ENCODE results near the gene LRP4. TPM values are rescaled to one million over a fixed set of nuclear protein-coding genes. Genes with fewer than 3 reads are reported as not detected.

LRP4 gene, protein sequence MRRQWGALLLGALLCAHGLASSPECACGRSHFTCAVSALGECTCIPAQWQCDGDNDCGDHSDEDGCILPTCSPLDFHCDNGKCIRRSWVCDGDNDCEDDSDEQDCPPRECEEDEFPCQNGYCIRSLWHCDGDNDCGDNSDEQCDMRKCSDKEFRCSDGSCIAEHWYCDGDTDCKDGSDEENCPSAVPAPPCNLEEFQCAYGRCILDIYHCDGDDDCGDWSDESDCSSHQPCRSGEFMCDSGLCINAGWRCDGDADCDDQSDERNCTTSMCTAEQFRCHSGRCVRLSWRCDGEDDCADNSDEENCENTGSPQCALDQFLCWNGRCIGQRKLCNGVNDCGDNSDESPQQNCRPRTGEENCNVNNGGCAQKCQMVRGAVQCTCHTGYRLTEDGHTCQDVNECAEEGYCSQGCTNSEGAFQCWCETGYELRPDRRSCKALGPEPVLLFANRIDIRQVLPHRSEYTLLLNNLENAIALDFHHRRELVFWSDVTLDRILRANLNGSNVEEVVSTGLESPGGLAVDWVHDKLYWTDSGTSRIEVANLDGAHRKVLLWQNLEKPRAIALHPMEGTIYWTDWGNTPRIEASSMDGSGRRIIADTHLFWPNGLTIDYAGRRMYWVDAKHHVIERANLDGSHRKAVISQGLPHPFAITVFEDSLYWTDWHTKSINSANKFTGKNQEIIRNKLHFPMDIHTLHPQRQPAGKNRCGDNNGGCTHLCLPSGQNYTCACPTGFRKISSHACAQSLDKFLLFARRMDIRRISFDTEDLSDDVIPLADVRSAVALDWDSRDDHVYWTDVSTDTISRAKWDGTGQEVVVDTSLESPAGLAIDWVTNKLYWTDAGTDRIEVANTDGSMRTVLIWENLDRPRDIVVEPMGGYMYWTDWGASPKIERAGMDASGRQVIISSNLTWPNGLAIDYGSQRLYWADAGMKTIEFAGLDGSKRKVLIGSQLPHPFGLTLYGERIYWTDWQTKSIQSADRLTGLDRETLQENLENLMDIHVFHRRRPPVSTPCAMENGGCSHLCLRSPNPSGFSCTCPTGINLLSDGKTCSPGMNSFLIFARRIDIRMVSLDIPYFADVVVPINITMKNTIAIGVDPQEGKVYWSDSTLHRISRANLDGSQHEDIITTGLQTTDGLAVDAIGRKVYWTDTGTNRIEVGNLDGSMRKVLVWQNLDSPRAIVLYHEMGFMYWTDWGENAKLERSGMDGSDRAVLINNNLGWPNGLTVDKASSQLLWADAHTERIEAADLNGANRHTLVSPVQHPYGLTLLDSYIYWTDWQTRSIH (N-terminal part only)
- not detected in 2 replicates for total RNA-seq

DNA sequence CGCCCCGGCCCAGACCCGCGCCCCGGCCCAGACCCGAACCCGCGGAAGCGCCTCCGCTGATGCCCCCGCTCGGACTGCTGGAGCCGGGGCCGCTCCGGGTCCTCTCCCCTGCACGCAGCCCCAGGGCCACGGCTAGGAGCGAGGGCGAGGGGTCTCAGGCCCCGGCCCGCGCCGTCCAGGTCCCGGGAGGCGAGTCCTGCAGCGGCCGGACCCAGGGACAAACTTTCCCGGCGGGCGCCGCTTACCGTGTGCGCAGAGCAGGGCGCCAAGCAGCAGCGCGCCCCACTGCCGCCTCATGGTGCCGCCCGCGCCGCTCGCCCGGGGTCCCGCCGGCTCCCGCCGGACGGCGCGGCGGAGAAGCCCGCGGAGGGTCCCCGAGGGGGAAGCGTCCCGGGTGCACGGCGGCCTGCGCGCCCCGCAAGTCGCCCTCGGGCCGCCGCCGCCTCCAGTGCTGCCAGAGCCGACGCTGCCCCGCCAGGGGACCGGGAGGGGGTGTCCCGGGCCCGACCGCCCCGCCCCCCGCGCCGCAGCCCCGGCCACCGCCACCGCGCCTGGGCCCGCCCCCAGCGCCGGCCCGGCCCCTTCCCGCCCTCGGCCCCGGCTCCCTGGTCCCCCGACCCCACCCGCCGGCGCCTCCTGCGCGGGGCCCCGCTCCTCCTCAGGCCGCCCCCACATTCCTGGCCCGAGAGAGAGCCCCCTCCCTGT is at the start of gene LRP4:
TSS of gene LRP4 (minus strand) at position 468 of the 705 bp plus-strand sequence. CDS start at position 297, 171 bp downstream.
- intact Hi-C loops (cut with micrococcal nuclease): no loop called here

DNA sequence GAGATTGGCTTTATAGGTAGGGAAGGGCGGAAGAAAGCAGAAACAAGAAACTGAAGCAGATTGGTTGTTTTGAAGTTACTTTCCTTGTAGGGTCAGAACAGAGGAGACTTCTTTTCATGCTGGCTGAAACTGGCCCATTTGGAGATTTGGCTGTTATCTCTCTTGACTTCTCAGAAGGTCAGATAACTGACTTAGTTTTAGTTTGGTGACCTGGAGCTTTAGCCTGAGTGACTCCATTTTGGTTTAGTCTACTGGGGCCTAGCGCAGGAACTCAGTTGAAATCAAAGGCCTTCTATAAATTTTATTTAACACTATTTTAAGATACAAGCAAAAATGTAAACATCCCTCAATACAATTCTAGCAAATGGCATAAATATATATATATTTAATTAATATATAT is 49.6 kb upstream of the LRP4 start:
- intact Hi-C loops (cut with micrococcal nuclease): loop anchor here (10.0 kb wide), 1 partner anchor 63 kb away; no protein-coding TSS in a partner anchor

- intact Hi-C loops (cut with micrococcal nuclease): loop anchor here (10.0 kb wide), 1 partner anchor 62 kb away; no protein-coding TSS in a partner anchor
Measured at GRCh38 chr11:46966773-46967172, 48.4 kb upstream of the LRP4 start.

DNA sequence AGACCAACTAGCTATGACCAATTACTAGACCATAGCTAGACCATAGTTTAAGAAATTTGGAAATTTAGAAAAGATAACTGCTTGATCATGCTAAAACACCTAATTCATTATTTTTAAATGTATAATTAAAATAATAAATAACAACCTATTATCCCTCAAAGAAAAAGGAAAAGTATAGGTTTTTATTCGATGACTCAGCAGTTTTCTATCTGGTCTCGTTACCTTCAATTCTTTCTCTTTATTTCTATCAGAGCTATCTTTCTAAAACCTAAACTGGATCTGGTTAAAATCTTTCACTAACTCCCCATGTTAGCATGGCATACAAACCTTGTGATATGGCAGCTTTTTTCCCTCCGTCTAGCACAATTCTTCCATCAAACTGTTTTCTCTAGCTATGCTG is 45.5 kb upstream of the LRP4 start:
- intact Hi-C loops (cut with micrococcal nuclease): loop anchor here (10.0 kb wide), 1 partner anchor 59 kb away; no protein-coding TSS in a partner anchor

DNA sequence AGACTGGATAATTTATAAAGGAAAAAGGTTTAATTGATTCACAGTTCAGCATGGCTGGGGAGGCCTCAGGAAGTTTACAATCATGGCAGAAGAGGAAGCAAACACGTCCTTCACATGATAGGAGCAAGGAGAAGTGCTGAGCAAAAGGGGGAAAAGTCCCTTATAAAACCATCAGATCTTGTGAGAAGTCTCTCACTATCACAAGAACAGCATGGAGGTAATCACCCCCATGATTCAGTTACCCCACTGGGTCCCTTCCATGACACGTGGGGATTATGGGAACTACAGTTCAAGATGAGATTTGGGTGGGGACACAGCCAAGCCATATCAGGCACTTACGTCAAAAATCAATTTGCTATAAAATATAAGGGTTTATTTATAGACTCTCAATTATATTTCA is 43.5 kb upstream of the LRP4 start:
- intact Hi-C loops (cut with micrococcal nuclease): loop anchor here (10.0 kb wide), 1 partner anchor 57 kb away; no protein-coding TSS in a partner anchor

DNA sequence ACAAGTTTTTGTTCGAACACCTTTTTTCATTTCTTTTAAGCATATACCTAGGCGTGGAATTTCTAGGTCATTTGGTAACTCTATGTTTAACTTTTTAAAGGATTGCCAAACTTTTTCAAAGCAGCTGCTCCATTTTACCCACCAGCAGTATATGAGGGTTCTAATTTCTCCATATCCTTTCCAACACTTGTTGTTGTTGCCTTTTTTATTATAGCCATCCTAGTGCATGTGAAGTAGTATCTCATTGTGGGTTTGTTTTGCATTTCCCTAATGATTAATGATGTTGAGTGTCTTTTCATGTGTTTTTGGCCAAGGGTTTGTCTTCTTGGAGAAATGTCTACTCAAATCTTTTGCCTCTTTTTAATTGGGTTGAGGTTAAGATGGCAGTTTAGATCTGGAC is 42.7 kb upstream of the LRP4 start:
- intact Hi-C loops (cut with micrococcal nuclease): loop anchor here (10.0 kb wide), 1 partner anchor 56 kb away; no protein-coding TSS in a partner anchor

DNA sequence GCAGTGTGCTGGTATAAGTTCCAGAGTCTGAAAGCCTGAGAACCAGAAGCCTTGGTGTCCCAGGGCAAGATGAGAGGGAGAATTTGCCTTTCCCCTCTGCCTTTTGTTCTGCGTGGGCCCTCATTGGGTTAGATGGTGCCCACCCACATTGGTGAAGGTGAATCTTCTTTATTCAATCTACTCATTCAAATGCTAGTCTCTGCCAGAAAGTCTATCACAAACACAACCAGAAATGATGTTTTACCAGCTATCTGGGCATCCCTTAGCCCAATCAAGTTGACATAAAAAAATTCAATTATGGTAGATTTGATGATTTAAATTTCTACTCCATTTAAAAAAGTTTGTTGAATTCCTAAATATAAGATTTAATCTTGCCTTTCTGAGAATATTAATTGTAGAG is 40.4 kb upstream of the LRP4 start:
- intact Hi-C loops (cut with micrococcal nuclease): no loop called here

- intact Hi-C loops (cut with micrococcal nuclease): no loop called here
Measured at GRCh38 chr11:46953093-46953492, 34.7 kb upstream of the LRP4 start.

DNA sequence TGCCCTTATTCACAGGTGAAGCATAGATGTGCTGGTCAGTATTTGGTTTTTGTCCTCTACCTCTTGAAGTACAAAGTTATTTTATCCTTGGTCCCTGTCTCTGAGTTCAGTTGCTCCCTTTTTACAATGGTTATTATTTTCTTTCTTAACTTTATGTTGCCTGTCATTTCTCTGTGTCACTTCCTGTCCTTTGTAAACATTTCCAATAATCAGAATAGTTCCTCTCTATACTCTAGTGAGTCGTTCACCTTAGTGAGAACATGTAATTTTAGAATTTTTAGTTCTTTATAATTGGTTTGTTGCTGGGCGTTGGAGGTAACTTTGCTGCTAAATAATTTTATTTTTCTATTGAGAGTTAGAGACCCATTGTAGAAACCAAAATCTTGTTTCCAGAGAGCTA is 34.2 kb upstream of the LRP4 start:
- intact Hi-C loops (cut with micrococcal nuclease): no loop called here

GRCh38 chr11:46951864-46952263 is 33.5 kb upstream of the LRP4 start:
- intact Hi-C loops (cut with micrococcal nuclease): no loop called here

- intact Hi-C loops (cut with micrococcal nuclease): no loop called here
Measured at GRCh38 chr11:46949297-46949696, 30.9 kb upstream of the LRP4 start.

DNA sequence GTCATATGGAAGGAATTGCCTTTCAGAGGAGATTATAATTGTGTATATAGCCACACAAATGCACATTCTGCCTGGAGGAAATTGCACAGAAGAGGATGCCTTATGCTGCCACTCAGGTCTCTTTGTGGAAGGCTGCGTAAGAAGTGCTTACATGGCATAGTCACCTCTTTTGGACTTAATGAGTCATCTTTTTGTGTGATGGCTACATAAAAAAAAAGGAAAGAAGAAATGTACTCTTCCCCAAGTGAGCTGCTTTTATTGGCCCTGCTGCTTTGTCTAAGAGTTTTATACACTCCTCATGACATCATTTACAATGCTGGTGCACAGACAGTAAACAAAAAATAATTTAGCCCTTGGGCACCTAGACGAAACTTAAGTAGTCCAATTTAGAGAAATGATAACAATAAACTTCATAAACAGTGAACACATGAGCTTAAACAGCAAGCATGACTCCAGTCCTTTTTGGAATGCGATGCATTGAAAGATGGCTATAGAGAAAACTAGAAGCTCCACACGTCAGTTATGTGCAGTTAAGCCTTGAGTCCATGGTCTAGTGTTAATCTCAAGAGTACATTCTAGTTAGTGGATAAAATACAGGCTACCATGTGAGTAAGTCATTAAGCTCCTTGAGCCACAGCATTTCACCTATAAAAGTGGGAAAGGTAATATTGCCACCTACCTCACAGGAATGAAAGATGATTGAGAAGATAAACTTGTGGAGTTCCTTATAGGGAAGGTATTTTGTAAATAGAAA is 30.2 kb upstream of the LRP4 start:
- intact Hi-C loops (cut with micrococcal nuclease): no loop called here

DNA sequence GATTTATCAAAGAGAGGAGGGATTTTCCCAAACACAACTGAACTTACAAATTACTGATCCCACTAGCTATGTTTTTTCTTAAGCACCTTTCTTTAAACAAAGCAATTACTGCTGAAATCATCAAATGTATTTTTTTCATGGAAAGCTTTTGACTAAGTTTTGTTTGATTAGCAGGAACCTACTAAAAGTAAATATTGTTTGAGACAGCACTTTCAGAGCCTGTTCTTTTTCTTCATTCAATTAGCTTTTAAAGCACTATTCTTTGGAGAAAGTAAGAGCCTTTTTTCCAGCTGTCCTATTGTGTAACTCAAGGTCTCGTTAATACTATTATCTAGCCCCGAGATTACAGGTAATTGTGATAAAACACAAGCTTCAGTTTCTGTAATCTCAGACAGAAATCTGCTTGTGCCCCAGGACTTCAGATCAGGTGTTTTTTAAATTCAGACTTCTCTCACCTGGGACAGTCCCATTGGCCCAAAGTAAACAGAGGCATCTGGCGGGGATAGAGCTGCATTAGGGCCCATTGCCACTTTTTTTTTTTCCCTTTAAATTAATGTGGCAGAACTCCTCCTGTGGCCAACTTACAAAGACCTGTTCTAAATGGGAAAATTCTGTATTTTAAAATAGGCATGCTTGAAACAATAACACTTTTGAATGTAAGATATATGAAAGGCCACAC is 29.2 kb upstream of the LRP4 start:
- intact Hi-C loops (cut with micrococcal nuclease): no loop called here

GRCh38 chr11:46944356-46945075 is 26.2 kb upstream of the LRP4 start:
- intact Hi-C loops (cut with micrococcal nuclease): no loop called here

- intact Hi-C loops (cut with micrococcal nuclease): no loop called here
Measured at GRCh38 chr11:46942172-46942571, 23.8 kb upstream of the LRP4 start.

GRCh38 chr11:46936138-46937110 is 18.1 kb upstream of the LRP4 start, which contains the start of gene CSTPP1:
CSTPP1 (plus strand) TSS chr11:46936761; CDS start chr11:46936806, 45 bp downstream.
- intact Hi-C loops (cut with micrococcal nuclease): loop anchor here (1.0 kb wide), 7 partner anchors 16 to 643 kb away; partner anchors contain the start of genes ACP2, ARHGAP1, NDUFS3 and SLC39A13

DNA sequence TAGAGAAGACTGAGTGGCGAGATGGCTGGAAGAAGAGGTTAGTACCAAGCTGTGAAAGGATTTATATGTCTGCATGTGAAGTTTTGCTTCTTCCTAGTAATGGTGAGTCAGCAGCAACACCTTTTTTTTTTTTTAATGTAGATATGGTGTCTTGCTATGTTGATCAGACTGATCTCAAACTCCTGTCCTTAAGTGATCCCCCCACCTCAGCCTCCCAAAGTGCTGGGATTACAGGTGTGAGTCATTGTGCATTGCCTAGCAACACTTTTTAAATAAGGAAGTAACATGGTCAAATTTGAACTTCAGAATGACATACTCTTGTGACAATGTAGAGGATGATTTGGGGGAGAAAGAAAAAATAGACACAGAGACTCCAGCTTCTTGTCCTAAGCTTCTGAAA is 11.7 kb upstream of the LRP4 start:
- intact Hi-C loops (cut with micrococcal nuclease): no loop called here

Measured in T-helper 1 cell treated with Interleukin-12 subunit alpha and Interleukin-12 subunit beta and Interleukin-4 antibody, amounts not matched to agents 30 ng/mL and 1 ng/mL, for 36 hours (primary cell).